GM19455 (cell line): ENCODE results near the gene CSDE1.
A peak's percentile ranks its signal among the peaks of the same experiment; 100 is the strongest.

Experiments
- ATAC-seq: cut with Tn5 transposase; IDR thresholded peaks from one replicate; pipeline ENCODE4 v1.9.1; 2021; ENCODE audit not compliant: unreplicated experiment

Gene CSDE1

DNA sequence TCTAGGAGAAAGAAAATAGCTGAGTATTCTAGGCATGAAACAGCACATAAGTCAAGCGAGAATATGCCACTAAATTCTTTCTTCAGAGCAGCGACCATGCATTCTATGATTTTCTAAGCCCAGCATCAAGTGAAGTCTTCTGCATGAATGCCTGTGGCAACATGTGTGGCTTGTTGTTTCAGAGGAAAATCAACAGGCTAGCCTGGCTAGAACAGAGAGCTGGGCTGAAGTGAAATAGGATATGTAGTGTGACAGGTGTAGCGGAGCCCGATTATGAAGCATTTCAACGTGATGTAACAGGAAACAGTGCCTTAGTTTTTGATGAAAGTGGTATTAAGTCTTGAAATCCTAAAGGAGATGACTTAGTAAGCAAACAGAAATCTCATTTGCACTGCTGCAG lies 7.0 kb downstream of the CSDE1 start:
- ATAC-seq: no peak

DNA sequence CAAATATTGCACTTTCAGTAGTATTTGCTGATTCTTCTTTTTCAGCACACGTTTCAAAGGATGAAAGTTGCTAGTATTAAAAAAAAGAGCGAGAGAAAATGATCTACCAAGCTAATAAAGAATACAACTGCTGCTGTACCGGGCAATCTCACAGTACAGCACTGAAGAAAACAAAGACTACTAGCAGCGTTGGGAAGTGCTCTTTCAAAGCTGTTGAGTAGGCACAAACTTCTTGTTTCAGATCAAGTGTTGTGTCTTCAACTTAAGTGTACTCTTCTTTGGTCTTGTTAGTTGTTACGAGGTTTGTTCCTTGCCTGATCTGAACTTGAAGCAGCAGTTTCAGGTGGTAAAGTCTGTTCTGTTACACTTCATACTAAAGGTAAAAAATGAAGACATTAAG lies 7.9 kb downstream of the CSDE1 start:
- ATAC-seq: no peak

DNA sequence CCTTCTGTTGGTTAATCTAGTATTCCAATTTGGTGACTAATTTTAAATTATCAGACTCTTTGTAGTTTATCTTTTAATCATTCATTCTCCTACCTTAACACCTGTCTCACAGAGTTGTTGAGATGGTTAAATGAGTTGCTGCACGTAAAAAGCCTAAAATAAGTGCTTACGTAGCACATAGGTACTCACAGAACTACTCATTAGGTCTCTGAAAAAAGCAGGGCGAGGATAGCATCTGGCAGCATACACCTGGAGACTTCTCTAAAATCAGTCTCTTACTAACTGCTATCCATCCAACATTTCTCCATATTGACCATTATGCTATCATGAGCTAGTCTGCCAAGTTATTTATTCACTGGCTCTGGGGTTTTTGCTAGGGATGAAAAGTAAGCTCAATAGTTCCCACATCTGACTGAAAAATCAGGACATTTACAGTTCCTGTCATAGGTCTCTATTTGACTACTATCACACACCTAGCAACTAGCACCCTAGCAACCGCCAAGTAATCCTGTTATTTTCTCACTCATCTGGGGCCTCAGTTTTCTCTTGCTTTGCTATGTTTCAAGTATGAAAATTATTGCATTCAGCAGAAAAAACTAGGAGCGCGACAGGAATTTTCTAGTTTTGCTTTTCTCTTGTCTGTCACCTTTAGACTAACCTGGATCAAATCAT lies 11.2 kb downstream of the CSDE1 start:
- ATAC-seq: no peak

DNA sequence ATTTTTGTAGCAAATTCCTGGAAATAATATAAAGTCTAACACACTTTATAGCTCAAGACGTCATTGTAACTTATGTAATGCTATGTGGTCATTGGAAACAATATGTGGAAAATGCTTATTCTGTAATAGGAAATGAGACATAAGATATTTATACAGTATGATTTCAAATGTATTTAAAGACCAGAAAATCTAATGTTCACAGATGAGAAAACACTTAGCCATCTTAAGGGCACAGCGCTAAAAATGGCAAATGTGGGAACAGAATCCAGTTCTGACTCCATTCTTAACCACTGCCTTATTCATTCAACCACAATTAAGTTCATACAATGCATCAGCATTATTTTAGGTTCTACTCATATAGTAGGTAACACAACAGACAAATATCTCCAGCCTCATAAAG lies 12.5 kb downstream of the CSDE1 start:
- ATAC-seq: no peak

DNA sequence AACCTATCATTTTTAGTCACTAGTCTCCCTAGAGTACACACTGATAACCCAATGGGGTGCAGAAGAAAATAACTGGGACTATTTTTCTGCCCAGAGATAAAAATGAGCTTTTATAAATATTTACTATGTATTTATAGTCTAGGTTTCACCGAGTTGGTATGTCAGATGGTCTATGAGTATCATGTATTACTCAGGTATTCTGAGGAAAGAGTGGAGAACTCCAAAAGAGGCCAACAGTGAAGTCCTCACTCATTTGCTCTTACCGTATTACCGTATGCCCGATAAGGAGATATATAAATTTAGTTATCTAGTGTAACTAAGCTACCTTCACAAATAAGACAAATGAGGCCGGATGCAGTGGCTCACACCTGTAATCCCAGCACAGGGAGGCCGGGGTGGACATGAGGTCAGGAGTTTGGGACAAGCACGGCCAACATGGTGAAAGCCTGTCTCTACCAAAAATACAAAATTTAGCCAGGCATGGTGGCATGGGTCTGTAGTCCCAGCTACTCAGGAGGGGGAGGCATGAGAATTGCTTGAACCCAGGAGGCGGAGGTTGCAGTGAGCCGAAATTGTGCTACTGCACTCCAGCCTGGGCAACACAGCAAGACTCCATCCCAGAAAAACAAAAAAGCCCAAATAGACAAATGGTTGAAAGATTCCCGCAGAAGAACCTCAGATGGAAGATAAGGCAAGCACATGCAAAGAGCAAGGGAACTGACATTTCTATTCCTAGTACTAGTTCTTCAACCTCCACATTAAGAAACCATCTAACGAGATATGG lies 15.6 kb downstream of the CSDE1 start:
- no peak for ATAC-seq

DNA sequence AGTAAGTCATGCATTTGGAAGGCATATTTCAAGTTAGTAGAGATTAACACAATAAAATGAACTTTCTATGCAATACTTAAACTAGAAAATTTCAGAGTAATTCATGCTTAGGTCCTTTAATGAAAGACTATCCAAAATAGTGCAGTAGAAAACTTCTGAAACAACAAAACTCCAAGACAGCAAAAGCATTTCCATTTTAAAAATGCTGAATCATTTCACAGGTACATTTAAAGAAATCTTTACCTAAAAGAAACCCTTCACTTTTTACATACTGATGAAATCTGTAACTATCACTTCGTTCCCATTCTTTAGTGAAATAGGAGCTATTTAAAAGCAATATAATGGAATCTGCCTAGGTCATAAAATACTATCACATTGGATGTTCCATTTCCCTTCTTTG lies 17.5 kb downstream of the CSDE1 start:
- ATAC-seq: no peak

DNA sequence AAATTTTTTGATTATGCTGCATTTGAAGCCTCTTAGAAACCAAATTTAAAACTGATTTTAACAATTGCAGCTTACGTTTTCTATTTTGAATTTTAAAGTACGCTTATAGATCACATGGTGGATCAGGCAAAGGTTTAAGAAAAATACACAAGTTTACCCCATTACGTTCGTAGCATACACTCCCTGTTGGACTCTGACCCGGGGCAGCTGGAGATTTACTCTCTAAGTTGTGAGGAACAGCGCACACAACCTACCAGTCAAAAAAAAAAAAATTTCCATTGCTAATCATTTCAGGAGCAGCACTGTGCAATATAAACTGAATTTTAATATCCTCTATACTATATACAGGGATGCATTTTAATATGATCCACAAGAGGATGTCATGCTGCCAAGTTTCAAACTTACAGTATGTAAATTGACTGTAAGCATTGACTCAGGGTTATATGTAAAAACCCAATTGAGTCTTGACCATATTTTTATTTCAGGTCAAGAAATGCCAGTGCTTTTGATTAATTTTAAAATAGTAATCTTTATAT lies 20.4 kb downstream of the CSDE1 start:
- ATAC-seq: no peak

DNA sequence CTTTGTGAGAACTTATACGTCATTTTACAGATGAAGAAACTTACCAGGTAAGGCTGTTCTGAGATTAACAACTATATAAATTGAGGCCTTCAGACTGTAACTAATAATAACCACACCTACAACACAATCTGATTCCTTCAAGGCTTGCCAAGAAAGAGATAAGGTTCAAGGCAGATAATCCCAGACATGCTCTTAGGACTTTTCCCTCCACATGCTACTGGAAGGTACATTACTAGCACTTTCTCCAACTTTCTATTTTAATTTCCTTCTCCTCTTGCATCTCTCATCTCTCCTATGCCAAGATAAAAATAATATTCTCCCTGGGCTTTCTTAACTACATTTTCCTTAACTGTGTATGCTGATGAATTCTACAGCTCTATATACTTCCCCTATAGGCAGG lies 22.3 kb downstream of the CSDE1 start:
- ATAC-seq: no peak

DNA sequence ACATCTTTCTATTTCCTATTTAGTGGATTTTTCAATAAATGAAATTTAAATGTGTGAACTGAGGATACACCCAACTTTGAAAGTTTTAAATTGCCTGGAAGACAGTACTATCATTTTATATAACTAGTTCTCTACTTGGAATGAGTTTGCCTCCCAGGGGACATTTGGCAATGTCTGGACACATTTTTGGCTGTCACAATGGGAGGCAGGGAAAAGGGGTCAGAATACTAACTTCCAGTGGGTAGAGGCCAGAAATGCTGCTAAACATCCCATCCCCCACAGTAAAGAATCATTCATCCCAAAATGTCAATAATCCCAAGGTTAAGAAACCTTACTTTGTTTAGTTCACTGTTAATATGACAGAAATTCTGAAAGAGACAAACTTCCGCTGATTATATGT lies 28.0 kb downstream of the CSDE1 start:
- no peak for ATAC-seq

DNA sequence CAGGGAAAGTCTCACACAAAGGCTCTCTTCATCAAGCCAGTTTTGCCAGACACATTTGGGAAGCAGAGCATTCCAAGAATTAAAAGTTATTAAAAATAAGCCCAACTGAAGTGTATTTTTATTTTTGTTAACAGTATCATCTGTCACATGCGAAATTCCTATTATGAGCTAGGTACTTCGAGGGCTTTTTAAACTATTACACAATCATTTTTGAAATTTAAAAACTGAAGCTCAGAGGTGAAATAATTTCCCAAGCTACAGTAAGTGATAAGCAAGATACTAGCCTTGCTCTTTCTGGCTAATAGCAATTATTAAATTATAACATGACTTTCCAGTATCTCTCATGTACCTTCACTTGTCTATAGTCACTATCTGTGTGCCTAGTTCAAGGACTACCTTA lies 29.2 kb downstream of the CSDE1 start:
- no peak for ATAC-seq

DNA sequence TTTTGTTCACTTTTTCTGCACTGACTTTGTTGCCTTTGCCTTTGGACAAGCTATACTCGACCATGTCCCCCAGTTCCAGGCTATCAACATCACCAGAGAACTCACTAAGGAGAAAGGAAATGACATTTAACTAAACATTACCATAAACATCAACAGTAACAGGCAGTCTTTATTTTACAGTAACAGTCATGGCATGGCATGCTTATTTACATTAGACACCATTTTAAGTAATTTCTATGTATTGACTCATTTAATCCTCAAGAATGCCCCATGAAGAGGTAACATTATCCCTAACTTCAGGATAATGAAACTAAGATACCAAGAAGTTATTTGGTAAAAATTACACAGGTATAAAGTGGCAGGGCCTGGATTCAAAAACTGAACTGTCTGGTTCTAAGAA lies 32.6 kb downstream of the CSDE1 start:
- ATAC-seq: no peak

DNA sequence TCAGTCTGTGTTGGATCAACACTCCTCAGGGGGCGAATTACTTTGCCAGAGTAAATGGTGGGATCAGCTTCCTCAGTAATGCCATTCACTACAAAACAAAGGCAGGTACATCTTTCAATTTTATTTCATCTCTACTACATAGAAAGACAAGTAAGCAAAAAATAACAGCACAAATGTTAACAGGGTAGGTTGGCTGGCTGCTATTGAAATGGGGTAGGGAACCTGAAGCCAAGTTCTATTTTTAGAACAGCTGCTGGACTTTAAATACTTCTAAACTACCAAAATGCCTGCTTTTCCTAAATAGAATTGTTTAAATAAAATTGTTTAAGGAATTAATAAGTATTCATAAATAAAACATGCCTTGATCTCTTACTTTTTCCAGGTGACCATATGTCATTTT lies 33.9 kb downstream of the CSDE1 start:
- ATAC-seq: no peak

DNA sequence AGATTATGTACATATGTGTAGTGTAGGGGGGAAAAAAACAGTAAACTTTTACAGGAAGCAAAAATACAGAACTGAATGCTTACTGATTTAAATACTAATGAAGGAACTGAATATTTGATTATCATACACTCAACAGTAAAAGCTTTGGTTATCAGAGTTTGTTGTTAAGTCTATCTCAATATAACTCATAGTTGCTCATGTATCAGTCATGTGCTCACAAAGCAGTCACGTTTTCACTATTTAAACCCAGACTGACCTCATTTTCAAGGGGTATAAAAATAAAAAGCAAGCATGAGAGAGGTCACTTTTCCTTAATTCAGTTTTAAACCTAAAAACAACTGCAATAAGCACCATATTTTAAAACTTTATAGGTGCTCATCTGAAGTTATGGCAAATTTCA lies 34.3 kb downstream of the CSDE1 start:
- no peak for ATAC-seq

DNA sequence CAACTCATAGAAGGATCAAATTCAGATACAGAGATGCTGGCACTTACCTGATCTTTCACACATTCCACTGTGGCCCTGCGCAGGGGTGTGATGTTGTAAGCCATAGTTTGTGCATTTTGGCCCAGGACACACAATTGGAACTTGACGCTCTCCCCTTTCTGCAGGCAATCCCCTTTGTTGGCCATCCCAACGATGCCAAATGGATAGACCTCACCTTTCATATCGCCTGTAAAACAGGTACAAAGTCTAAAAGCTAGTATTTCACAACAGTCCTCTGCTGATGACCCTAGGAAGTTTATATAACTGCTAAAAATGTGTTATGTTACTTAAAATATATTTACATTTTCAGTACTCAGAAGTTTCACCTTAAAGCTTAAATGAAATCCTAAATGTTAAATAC lies 37.3 kb downstream of the CSDE1 start:
- no peak for ATAC-seq

DNA sequence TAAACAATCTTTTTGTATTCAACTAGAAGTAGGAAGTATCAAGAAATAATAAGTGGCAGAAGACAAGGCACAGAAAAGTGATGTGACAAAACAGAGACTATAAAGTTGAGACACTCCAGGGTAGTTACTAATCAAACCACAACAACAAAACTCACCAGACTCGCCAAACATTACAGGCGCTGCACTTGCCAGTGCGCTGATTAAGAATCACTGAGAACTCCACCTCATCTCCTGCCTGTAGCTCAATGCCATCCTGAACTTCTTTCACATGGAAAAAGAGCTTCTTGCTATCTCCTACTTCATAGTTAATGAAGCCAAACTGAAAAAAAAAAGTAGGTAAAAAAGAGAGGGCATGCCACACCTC lies 38.4 kb downstream of the CSDE1 start:
- ATAC-seq: no peak

DNA sequence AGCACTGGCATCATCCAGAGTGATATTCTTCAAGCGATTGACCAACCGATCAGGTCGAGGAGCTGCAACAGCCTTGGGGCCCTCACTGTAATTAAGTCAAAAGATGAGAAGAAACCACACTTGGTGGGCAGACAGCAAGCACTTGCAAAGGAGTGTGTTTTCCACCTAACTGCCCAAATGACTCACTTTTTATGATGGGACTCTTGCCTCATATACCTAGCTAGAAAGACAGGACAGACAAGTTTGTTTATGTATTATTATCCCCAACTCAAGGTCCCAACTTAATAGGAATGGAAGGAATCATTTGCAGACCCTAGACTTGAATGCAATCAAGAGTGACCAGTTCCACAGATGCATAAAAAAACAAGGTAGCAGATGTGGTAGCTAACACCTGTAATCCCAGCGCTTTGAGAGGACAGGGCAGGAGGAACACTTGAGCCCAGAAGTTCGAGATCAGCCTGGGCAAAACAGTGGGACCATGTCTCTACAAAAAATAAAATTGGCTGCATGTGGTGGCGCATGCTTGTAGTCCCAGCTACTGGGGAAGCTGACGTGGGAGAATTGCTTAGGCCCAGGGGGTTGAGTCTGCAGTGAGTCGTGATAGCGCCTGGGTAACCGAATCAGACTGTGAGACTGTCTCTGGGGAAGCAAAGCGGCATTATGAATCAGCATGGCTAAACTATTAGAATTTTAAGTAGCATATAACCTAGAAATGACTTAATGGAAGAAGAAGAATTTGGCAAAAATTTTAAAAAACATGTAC lies 38.9 kb downstream of the CSDE1 start:
- ATAC-seq: no peak

DNA sequence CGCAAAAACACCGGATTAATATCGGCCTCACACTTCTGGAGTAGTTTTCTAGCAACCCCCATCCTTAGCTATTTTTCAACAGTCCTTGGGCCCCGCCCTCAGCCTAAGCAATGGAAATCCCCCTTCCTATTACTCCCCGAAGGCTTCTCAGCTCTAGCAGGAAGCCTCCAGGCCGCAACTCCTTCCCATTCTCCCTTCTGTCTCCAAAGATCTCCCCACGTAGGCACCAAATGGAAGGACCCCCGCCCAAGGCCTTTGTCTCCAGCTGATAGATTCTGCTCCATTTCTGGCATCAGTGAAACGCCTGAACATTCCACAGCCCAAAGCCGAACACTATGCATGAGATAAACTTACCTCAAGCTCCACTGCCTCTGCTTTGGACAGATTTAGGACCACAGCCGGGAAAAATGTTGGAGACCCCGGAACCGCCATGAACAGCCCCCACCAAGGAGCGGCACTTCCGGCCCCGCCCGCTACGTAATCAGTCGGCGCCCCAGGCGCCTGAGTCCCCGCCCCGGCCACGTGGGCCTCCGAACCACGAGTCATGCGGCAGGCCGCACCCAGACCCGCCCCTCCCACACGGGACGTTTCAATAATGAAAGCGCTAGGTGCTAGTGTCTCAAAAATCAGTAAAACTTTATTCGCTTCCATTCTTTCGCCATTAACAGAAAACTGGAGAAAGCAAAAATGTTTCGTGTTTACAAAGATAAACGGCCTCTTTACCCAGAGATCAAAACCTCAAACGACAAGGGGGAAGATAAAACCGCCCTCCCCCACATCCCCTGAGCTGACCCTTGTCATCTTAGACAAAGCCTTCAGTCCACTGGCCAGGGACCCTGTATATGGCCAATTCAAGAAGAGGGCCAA lies 41.2 kb downstream of the CSDE1 start, which contains the start of gene NRAS:
Gene NRAS (minus strand): TSS at position 468 of the 867 bp plus-strand sequence. CDS start 611 bp downstream, outside the sequence.
- ATAC-seq: peak; percentile 93

DNA sequence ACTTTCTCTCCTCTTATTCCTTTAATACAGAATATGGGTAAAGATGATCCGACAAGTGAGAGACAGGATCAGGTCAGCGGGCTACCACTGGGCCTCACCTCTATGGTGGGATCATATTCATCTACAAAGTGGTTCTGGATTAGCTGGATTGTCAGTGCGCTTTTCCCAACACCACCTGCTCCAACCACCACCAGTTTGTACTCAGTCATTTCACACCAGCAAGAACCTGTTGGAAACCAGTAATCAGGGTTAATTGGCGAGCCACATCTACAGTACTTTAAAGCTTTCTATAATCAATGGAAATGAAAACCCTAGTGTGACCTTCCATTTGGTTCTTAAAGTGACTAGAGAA lies 41.9 kb downstream of the CSDE1 start:
- no peak for ATAC-seq

DNA sequence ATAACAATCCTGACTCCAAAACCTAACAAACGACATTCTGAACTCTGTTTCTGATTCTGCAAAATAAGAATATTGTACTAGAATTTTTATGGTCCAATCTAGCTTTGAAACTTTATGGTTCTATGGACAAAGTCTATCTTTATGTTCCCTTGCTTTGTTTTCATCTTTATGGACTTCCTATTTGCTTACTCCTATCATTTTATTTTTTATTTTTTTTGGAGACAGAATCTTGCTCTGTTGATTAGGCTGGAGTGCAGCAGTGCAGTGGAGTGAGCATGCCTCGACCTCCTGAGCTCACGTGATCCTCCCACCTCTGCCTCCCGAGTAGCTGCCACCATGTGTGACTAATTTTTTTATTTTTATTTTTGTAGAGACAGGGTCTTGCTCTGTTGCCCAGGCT lies 44.8 kb downstream of the CSDE1 start:
- ATAC-seq: no peak

DNA sequence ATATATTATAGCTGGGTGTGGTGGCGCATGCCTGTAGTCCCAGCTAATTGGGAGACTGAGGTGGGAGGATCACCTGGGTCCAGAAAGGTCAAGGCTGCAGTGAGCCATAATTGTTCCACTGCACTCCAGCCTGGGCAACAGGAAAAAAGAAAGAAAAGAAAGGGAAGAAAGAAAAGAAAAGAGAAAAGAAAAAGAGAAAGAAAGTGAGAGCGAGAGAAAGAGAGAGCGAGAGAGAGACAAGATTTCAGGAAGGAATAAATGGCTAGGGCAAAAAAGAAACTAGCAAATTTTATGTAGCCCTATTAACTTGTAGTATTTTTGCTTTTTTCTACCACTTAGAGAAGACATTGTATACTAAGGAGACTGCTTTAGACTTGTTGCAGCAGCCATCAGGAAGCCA lies 47.4 kb downstream of the CSDE1 start:
- no peak for ATAC-seq

DNA sequence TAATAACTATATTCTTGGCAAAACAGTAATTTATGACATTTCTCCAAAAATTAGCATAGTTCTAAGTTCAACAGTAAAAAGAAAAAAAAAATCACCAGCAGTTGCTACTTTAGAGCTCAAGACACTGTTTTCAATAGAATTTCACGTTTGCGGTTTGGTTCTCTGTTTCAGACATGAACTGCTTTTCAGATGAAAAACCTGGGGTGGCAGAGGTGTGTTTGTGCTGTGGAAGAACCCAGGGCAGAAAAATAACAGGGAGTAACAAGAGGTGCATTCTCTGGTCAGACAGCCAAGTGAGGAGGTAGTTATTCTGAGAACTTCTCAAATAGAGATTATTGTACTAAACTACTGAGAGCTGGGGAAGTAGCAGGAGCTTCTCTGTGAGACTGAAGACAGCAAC lies 50.2 kb downstream of the CSDE1 start:
- ATAC-seq: no peak
